Activated CD4-positive, alpha-beta T cell treated with anti-CD3 and anti-CD28 coated beads, Interleukin-2, amount 50 U/mL, for 24 hours (primary cell): Measurements from ENCODE around the gene GSG1L.
"Not testable (repeated sequence)": the region's sequence is repeated elsewhere in the genome, so short reads cannot be mapped to it uniquely, and the experiment has no call there.

Source experiments
- DNase-seq, 2 donors: peaks; one replicate each; pipeline ENCODE4 v3.0.0-alpha.2; 2020; ENCODE audit warnings: low read depth in 1 of 2, low spot score in 1 of 2

GSG1L gene

GRCh38 chr16:27762441-27762840, 301.1 kb downstream of the GSG1L start:
- no peak for DNase-seq

- DNase-seq, result no peak
Measured at GRCh38 chr16:27761816-27762215, 301.7 kb downstream of the GSG1L start.

GRCh38 chr16:27760789-27761176, 302.7 kb downstream of the GSG1L start:
- no peak for DNase-seq

- DNase-seq, result no peak
Measured at GRCh38 chr16:27759967-27760788, 303.3 kb downstream of the GSG1L start.

GRCh38 chr16:27759301-27759871, 304.1 kb downstream of the GSG1L start:
- DNase-seq, result no peak

- DNase-seq, result no peak
Measured at GRCh38 chr16:27758544-27758943, 305.0 kb downstream of the GSG1L start.

- no peak for DNase-seq
Measured at GRCh38 chr16:27756206-27756970, 307.1 kb downstream of the GSG1L start.

GRCh38 chr16:27754788-27755690, 308.5 kb downstream of the GSG1L start:
- no peak for DNase-seq

- no peak for DNase-seq
Measured at GRCh38 chr16:27753563-27753962, 310.0 kb downstream of the GSG1L start.

GRCh38 chr16:27752241-27752640, 311.3 kb downstream of the GSG1L start:
- DNase-seq, result no peak

- no peak for DNase-seq
Measured at GRCh38 chr16:27751676-27752075, 311.8 kb downstream of the GSG1L start.

GRCh38 chr16:27751233-27751632, 312.3 kb downstream of the GSG1L start:
- no peak for DNase-seq

- no peak for DNase-seq
Measured at GRCh38 chr16:27749946-27750345, 313.6 kb downstream of the GSG1L start.

GRCh38 chr16:27749547-27749875, 314.0 kb downstream of the GSG1L start:
- no peak for DNase-seq

GRCh38 chr16:27748868-27749546, 314.5 kb downstream of the GSG1L start:
- DNase-seq, result peak in 1 of 2 donors; percentile 8

- DNase-seq, result no peak
Measured at GRCh38 chr16:27747946-27748345, 315.6 kb downstream of the GSG1L start.

- no peak for DNase-seq
Measured at GRCh38 chr16:27746076-27746855, 317.2 kb downstream of the GSG1L start.

GRCh38 chr16:27745348-27745747, 318.2 kb downstream of the GSG1L start:
- no peak for DNase-seq

GRCh38 chr16:27743963-27744362, 319.6 kb downstream of the GSG1L start:
- no peak for DNase-seq

GRCh38 chr16:27743001-27743400, 320.5 kb downstream of the GSG1L start:
- DNase-seq, result not testable (repeated sequence)
